ENCODE measurements around the gene CTTNBP2. TPM values are rescaled to one million over a fixed set of nuclear protein-coding genes. Genes with fewer than 3 reads are reported as not detected.

The CTTNBP2 gene
- total RNA-seq, 2 donors from 2014 or later = 1.5 to 1.8 TPM

DNA sequence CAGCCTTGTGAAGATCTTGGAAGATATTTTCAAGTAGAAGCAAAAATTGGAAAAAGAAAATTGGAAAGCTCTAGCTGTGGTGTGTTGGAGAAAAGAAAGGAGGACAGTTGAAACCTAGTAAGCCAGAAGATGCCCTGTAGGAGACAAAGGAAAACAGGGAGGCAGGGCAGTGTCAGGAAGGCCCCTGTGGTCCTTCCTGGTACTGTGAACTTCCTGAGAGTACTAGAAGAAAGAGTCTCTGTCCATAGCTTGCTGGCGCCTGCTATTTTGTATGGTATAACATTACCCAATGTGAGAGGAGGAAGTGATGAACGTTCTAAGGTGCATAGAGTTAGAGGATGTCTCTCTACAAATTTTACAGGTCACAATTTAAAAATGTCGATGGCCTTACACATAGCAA is 183.1 kb downstream of the CTTNBP2 start:
- TF ChIP-seq, protein P1, sequence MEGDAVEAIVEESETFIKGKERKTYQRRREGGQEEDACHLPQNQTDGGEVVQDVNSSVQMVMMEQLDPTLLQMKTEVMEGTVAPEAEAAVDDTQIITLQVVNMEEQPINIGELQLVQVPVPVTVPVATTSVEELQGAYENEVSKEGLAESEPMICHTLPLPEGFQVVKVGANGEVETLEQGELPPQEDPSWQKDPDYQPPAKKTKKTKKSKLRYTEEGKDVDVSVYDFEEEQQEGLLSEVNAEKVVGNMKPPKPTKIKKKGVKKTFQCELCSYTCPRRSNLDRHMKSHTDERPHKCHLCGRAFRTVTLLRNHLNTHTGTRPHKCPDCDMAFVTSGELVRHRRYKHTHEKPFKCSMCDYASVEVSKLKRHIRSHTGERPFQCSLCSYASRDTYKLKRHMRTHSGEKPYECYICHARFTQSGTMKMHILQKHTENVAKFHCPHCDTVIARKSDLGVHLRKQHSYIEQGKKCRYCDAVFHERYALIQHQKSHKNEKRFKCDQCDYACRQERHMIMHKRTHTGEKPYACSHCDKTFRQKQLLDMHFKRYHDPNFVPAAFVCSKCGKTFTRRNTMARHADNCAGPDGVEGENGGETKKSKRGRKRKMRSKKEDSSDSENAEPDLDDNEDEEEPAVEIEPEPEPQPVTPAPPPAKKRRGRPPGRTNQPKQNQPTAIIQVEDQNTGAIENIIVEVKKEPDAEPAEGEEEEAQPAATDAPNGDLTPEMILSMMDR (IDR thresholded peaks at IDR 0.05) = no peak
- no peak overlapping the region for H3K4me3 ChIP-seq
- no peaks in the 10 kb centered on the region for H3K9me3 ChIP-seq
- H3K27ac ChIP-seq = no peak overlapping the region
- H3K27me3 ChIP-seq = no peaks in the 10 kb centered on the region
- no peak for DNase-seq
- no peaks in the 10 kb centered on the region for H3K36me3 ChIP-seq
- intact Hi-C loops (cut with DNase I) = no loop called here
- no peaks in the 10 kb centered on the region for H3K4me1 ChIP-seq
- H3K9ac ChIP-seq (ENCODE audit: low read depth in 2 of 2, low read length in 2 of 2) = no peak overlapping the region

DNA sequence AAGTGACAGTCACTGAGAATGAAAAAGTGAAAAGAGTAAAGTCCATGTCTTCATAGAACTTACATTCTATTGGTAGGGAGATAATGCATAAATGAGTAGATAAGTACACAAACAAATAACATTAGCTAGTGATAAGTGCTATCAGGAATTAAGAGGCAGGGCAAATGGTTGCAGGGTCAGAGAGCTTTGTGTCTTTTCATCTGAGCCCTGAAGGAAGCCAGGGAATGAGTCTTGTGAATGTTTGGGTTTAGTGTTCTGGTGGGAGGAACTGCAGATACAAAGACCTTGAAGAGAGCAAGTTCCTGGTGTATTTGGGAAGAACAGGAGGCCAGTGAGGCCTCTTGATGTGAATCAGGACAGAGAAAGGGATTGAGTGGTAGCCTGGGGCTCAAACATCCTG is 183.8 kb downstream of the CTTNBP2 start:
- no peak for DNase-seq
- TF ChIP-seq, protein P1 (IDR thresholded peaks at IDR 0.05) = no peak
- no peaks in the 10 kb centered on the region for H3K4me1 ChIP-seq
- no peaks in the 10 kb centered on the region for H3K9me3 ChIP-seq
- no peaks in the 10 kb centered on the region for H3K27me3 ChIP-seq
- no peak overlapping the region for H3K27ac ChIP-seq
- no peak overlapping the region for H3K9ac ChIP-seq (ENCODE audit: low read depth in 2 of 2, low read length in 2 of 2)
- intact Hi-C loops (cut with DNase I) = no loop called here
- H3K36me3 ChIP-seq = no peaks in the 10 kb centered on the region
- no peak overlapping the region for H3K4me3 ChIP-seq

GRCh38 chr7:117688126-117688525 is 185.1 kb downstream of the CTTNBP2 start:
- TF ChIP-seq, protein P1 (IDR thresholded peaks at IDR 0.05) = no peak
- intact Hi-C loops (cut with DNase I) = no loop called here
- no peak overlapping the region for H3K27ac ChIP-seq
- H3K36me3 ChIP-seq = no peaks in the 10 kb centered on the region
- no peak overlapping the region for H3K9ac ChIP-seq (ENCODE audit: low read depth in 2 of 2, low read length in 2 of 2)
- H3K27me3 ChIP-seq = no peaks in the 10 kb centered on the region
- no peak overlapping the region for H3K4me3 ChIP-seq
- H3K4me1 ChIP-seq = no peaks in the 10 kb centered on the region
- no peak for DNase-seq
- H3K9me3 ChIP-seq = no peaks in the 10 kb centered on the region

DNA sequence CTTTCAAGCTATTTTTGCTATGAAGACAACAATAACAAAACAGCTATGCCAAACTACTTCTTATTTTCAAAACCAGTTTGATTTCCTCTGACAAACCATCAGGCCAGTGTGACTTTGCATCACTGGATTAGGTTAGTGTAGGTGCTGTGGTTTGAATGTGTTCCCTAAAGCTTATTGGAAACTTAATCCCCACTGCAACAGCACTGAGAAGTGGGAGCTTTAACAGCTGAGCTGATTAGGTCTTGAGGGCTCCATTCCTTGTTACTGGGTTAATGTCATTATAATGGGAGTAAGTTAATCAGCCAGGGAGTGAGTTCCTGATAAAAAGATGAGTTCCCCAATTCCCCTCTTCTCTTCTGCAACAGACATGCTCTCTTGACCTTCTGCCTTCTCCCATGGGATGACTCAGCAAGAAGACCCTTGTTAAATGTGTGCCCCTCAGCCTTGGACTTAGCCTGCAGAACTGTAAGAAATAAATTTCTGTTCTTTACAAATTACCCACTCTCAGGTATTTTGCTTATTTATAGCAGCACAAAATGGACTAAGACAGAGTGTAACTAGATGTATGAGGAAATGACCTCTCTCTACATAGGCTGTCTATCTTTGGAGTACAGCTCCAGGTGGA is 186.8 kb downstream of the CTTNBP2 start:
- Histone ChIP-seq H3K4me3 (no peak overlapping the region), H3K27ac (no peak overlapping the region), H3K9ac (ENCODE audit: low read depth in 2 of 2, low read length in 2 of 2) (no peak overlapping the region), H3K36me3 (no peaks in the 10 kb centered on the region), H3K27me3 (no peaks in the 10 kb centered on the region), H3K9me3 (no peaks in the 10 kb centered on the region), H3K4me1 (no peaks in the 10 kb centered on the region)
- intact Hi-C loops (cut with DNase I) = no loop called here
- DNase-seq = no peak
- TF ChIP-seq, protein P1 (IDR thresholded peaks at IDR 0.05) = no peak

DNA sequence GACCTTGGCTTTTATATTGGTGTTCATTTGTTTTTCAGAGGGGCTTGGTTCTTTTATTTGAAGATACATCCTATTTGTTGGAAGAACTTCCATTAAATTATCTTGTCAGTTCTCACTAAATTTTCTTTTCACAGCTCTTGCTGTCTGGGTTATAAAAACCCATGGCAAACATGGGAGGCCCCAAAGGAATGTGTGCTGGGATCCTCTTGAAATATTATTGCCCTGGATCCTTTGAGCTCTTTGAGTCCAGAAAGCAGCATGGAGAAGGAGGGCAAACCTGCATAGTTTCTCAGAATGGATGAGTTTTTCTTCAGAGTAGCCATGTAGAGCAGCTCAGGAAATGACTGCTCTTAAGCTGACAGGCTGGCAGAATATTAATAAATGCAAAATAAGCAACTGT is 187.4 kb downstream of the CTTNBP2 start:
- Histone ChIP-seq H3K36me3 (no peaks in the 10 kb centered on the region), H3K9me3 (no peaks in the 10 kb centered on the region), H3K4me3 (no peak overlapping the region), H3K4me1 (no peaks in the 10 kb centered on the region), H3K27ac (no peak overlapping the region), H3K9ac (ENCODE audit: low read depth in 2 of 2, low read length in 2 of 2) (no peak overlapping the region), H3K27me3 (no peaks in the 10 kb centered on the region)
- intact Hi-C loops (cut with DNase I) = no loop called here
- DNase-seq = no peak
- TF ChIP-seq, protein P1 (IDR thresholded peaks at IDR 0.05) = no peak
